GM12875 (cell line): Measurements from ENCODE around the gene EEF1A1.
A peak's percentile ranks its signal among the peaks of the same experiment; 100 is the strongest.
"Not testable (repeated sequence)": the region's sequence is repeated elsewhere in the genome, so short reads cannot be mapped to it uniquely, and the experiment has no call there.

Experiments
- H3K4me3 ChIP-seq: one replicate; pipeline ENCODE4 v1.5.1; 2011; ENCODE audit warnings: low read depth, low read length, control low read depth
- CTCF ChIP-seq: IDR thresholded peaks from 2 replicates; pipeline ENCODE4 v1.5.1; 2011; ENCODE audit warnings: low read depth, mild to moderate bottlenecking, control low read depth, inconsistent platforms, low read length, moderate library complexity, borderline replicate concordance; ENCODE audit not compliant: insufficient read depth

EEF1A1 gene

GRCh38 chr6:73520688-73521350 lies at the start of gene EEF1A1:
Gene EEF1A1, minus strand, starts transcription at chr6:73521032. Its CDS starts 1,006 bp downstream, at chr6:73520026.
- H3K4me3 ChIP-seq = peak within 1 kb of the TSS; percentile 87
- no peak for TF ChIP-seq CTCF

- H3K4me3 ChIP-seq = no peak overlapping the region
- TF ChIP-seq CTCF = no peak
Observed at GRCh38 chr6:73569121-73569520, 48.3 kb upstream of the EEF1A1 start.

GRCh38 chr6:73566954-73567591 lies 46.2 kb upstream of the EEF1A1 start:
- H3K4me3 ChIP-seq = no peak overlapping the region
- TF ChIP-seq CTCF = no peak

- H3K4me3 ChIP-seq = not testable (repeated sequence)
Observed at GRCh38 chr6:73566486-73566871, 45.6 kb upstream of the EEF1A1 start.

- no peak overlapping the region for H3K4me3 ChIP-seq
- no peak for TF ChIP-seq CTCF
Observed at GRCh38 chr6:73565767-73566485, 45.1 kb upstream of the EEF1A1 start.

GRCh38 chr6:73564578-73565345 lies 43.9 kb upstream of the EEF1A1 start:
- no peak for TF ChIP-seq CTCF
- no peak overlapping the region for H3K4me3 ChIP-seq

GRCh38 chr6:73562558-73562957 lies 41.7 kb upstream of the EEF1A1 start:
- no peak overlapping the region for H3K4me3 ChIP-seq
- no peak for TF ChIP-seq CTCF
